Activated naive CD4-positive, alpha-beta T cell treated with anti-CD3 and anti-CD28 coated beads for 36 hours (primary cell): ENCODE data around the gene CRNN. TPM values are rescaled to one million over a fixed set of nuclear protein-coding genes. Genes with fewer than 3 reads are reported as not detected.

Experiments used
- CTCF ChIA-PET: fragments of 350-600 bp; sonication (Branson Sonifier 250); formaldehyde crosslinking; loops from one replicate; lab custom pipeline; 2021; ENCODE audit warnings: antibody characterized with exemption; lab: Charles Lee
- DNase-seq: peaks from one replicate; pipeline ENCODE4 v3.0.0-alpha.2; 2020
- H3K27ac Mint-ChIP-seq: one replicate; pipeline ENCODE4 v1.8.0; 2021; ENCODE audit warnings: mild to moderate bottlenecking, mixed read lengths
- H3K27me3 Mint-ChIP-seq: one replicate; pipeline ENCODE4 v1.8.0; 2021; ENCODE audit warnings: low read depth, mixed read lengths
- H3K36me3 Mint-ChIP-seq: one replicate; pipeline ENCODE4 v1.8.0; 2021; ENCODE audit warnings: low read depth, mixed read lengths
- H3K4me1 Mint-ChIP-seq: one replicate; pipeline ENCODE4 v1.8.0; 2021; ENCODE audit warnings: low read depth, mixed read lengths
- H3K4me3 Mint-ChIP-seq: one replicate; pipeline ENCODE4 v1.8.0; 2021; ENCODE audit warnings: mild to moderate bottlenecking, moderate library complexity, mixed read lengths
- H3K9me3 Mint-ChIP-seq: one replicate; pipeline ENCODE4 v1.8.0; 2021; ENCODE audit warnings: mixed read lengths
- intact Hi-C: fragments of 100-400 bp; cut with micrococcal nuclease; formaldehyde crosslinking; loops from one replicate; pipeline ENCODE4 v1.15.1; 2023
- total RNA-seq, 2 experiments: library from RNA; stranded (reverse); gene quantifications; one replicate each; pipeline ENCODE4 v1.2.3, GENCODE V29; 2021

The CRNN gene
- total RNA-seq, 2 experiments from 2014 or later = not detected

- Mint-ChIP-seq H3K27ac (no peak overlapping the region), H3K4me3 (no peak overlapping the region), H3K27me3 (peaks cover 19% of the 10 kb centered on the region), H3K9me3 (no peaks in the 10 kb centered on the region), H3K36me3 (no peaks in the 10 kb centered on the region), H3K4me1 (no peaks in the 10 kb centered on the region)
- DNase-seq = no peak
- intact Hi-C loops = no loop called here
- CTCF ChIA-PET = no interaction called here
Measured at GRCh38 chr1:152415454-152416227, 1.6 kb upstream of the CRNN start.

DNA sequence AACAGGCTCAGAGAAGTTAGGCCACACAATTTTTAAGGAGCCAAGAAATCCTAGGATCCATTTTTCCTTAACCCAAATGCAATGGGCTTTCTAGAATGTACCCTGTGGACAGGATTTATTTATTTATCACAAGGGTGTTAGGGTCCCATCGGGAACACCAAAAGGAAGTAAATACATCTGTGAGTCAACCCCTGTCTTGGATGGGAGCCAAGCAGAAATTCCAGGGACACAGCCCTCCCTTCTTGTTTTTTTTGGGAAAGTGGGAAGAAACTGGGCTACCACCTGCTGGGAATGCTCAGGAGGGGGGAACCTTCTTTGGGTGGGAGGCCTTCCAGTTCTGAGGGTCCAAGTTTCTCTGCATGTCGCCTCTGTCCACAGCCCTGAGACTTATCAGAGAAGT is 1.3 kb downstream of the CRNN start:
- DNase-seq = no peak
- H3K4me1 Mint-ChIP-seq = no peaks in the 10 kb centered on the region
- peaks cover 10% of the 10 kb centered on the region for H3K27me3 Mint-ChIP-seq
- H3K36me3 Mint-ChIP-seq = no peaks in the 10 kb centered on the region
- H3K27ac Mint-ChIP-seq = no peak overlapping the region
- H3K4me3 Mint-ChIP-seq = no peak overlapping the region
- intact Hi-C loops = no loop called here
- CTCF ChIA-PET = no interaction called here
- no peaks in the 10 kb centered on the region for H3K9me3 Mint-ChIP-seq

GRCh38 chr1:152411134-152411533 is 2.9 kb downstream of the CRNN start:
- CTCF ChIA-PET = no interaction called here
- DNase-seq = no peak
- H3K36me3 Mint-ChIP-seq = no peaks in the 10 kb centered on the region
- no peak overlapping the region for H3K27ac Mint-ChIP-seq
- intact Hi-C loops = no loop called here
- no peaks in the 10 kb centered on the region for H3K4me1 Mint-ChIP-seq
- H3K9me3 Mint-ChIP-seq = no peaks in the 10 kb centered on the region
- H3K4me3 Mint-ChIP-seq = no peak overlapping the region
- peaks cover 6% of the 10 kb centered on the region for H3K27me3 Mint-ChIP-seq

GRCh38 chr1:152410599-152410998 is 3.5 kb downstream of the CRNN start:
- no peak overlapping the region for H3K4me3 Mint-ChIP-seq
- CTCF ChIA-PET = no interaction called here
- H3K36me3 Mint-ChIP-seq = no peaks in the 10 kb centered on the region

GRCh38 chr1:152410028-152410427 is 4.0 kb downstream of the CRNN start:
- H3K4me3 Mint-ChIP-seq = no peak overlapping the region
- intact Hi-C loops = no loop called here
- H3K27me3 Mint-ChIP-seq = peaks cover 3% of the 10 kb centered on the region
- no peaks in the 10 kb centered on the region for H3K4me1 Mint-ChIP-seq
- DNase-seq = no peak
- CTCF ChIA-PET = interaction anchor here (1.2 kb wide), 1 partner anchor 49 kb away, joined by 3 read pairs; no protein-coding TSS in a partner anchor
- no peaks in the 10 kb centered on the region for H3K9me3 Mint-ChIP-seq
- H3K36me3 Mint-ChIP-seq = no peaks in the 10 kb centered on the region
- no peak overlapping the region for H3K27ac Mint-ChIP-seq

More at GRCh38 chr1:152410599-152410998, 3.5 kb downstream of the CRNN start:
- Mint-ChIP-seq H3K27me3 (peaks cover 3% of the 10 kb centered on the region), H3K9me3 (no peaks in the 10 kb centered on the region), H3K27ac (no peak overlapping the region), H3K4me1 (no peaks in the 10 kb centered on the region)
- intact Hi-C loops = no loop called here
- DNase-seq = no peak

DNA sequence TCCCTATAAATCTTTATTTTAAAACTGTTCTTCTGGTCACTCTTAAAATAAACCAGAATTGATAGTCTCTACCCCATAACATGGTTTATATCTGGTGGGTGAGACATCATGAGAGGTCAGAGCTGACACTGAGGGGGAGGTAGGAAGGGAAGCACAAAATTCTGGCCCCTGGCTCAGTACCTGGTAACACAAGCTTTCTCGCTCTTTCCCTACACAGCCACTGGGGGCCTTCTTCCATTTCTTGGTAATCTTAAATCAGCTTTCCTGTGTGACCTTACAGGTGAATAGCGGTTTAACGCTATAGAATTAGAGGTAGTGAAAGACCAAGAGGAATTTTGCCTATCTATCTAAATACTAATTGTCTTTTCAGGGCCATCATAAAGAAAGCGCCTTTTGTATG is 5.4 kb downstream of the CRNN start:
- no peaks in the 10 kb centered on the region for H3K4me1 Mint-ChIP-seq
- CTCF ChIA-PET = no interaction called here

DNA sequence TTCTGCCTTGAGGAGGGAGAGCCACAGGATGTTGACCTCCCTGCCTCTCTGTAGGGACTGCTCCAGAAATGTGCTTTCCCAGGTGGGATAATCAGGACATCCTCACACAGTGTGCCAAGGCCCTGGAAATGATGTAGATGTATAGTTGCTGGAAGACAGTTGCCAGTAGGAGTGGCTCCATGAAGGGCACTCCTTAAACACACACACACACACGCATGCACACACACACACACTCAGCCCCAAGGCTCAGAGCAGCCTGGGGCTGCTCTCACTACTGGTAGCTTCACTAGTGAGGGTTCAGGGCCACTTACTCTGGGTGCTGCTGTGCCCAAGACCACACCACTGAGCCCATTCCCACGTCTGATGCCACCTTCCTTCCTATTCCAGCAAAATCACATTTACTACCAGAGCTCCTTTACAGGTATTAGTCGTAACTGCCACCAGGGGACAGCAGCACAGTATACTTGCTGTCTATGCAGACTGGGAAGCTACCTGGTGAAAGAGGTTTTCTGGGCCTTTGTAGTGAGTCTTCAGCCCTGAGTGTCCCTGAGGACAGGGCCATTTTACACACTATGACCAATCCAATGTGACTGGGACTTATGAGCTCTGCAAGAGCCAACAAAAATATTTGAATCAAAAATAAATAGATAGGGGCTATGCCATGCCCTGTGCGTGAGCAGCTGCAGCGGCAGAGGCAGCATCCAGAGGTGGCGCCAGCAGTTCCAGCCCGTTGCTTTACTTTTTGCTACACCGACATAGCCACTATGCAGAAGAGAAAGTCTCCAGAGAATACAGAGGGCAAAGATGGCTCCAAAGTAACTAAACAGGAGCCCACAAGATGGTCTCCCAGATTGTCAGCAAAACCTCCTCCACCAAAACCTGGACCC is 15.0 kb downstream of the CRNN start:
- no peaks in the 10 kb centered on the region for H3K4me1 Mint-ChIP-seq
- CTCF ChIA-PET = interaction anchor here (0.8 to 3.1 kb wide), 4 partner anchors 42 to 233 kb away, joined by 3 to 27 read pairs (median 6); no protein-coding TSS in a partner anchor
- H3K4me3 Mint-ChIP-seq = no peak overlapping the region
- peak; percentile 22 for DNase-seq
- H3K27ac Mint-ChIP-seq = no peak overlapping the region
- H3K27me3 Mint-ChIP-seq = peaks cover 14% of the 10 kb centered on the region
- H3K36me3 Mint-ChIP-seq = no peaks in the 10 kb centered on the region
- intact Hi-C loops = loop anchor here (1.0 to 2.0 kb wide), 2 partner anchors 42 to 59 kb away; no protein-coding TSS in a partner anchor
- peaks cover 2% of the 10 kb centered on the region for H3K9me3 Mint-ChIP-seq

More for the DNA sequence above, 5.4 kb downstream of the CRNN start:
- DNase-seq = no peak
- Mint-ChIP-seq H3K27ac (no peak overlapping the region), H3K27me3 (peaks cover 11% of the 10 kb centered on the region), H3K36me3 (no peaks in the 10 kb centered on the region), H3K9me3 (no peaks in the 10 kb centered on the region), H3K4me3 (no peak overlapping the region)
- intact Hi-C loops = no loop called here

DNA sequence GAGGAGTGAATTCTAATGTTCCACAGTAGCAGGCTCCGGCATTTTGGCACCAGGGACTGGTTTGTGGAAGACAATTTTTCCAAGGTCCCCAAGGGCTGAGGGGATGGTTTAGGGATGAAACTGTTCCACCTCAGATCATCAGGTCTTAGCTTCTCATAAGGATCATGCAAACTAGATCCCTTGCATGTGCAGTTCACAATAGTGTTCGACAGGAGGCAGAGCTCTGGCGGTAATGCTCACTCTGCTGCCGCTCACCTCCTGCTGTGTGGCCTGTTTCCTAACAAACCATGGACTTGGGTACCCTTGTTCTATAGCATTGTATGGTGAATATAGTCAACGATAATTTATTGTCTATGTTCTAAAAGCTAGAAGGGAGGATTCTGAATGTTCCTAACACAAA is 16.6 kb downstream of the CRNN start:
- H3K36me3 Mint-ChIP-seq = no peaks in the 10 kb centered on the region
- H3K4me1 Mint-ChIP-seq = no peaks in the 10 kb centered on the region
- intact Hi-C loops = no loop called here
- H3K4me3 Mint-ChIP-seq = no peak overlapping the region
- peaks cover 2% of the 10 kb centered on the region for H3K9me3 Mint-ChIP-seq
- CTCF ChIA-PET = interaction anchor here (0.6 to 3.1 kb wide), 2 partner anchors 61 to 903 kb away, joined by 3 to 27 read pairs; no protein-coding TSS in a partner anchor
- no peak for DNase-seq
- H3K27ac Mint-ChIP-seq = no peak overlapping the region
- peaks cover 14% of the 10 kb centered on the region for H3K27me3 Mint-ChIP-seq

GRCh38 chr1:152394151-152394550 is 19.9 kb downstream of the CRNN start:
- no peak overlapping the region for H3K27ac Mint-ChIP-seq
- DNase-seq = no peak
- no peaks in the 10 kb centered on the region for H3K4me1 Mint-ChIP-seq
- H3K27me3 Mint-ChIP-seq = peaks cover 24% of the 10 kb centered on the region
- no peaks in the 10 kb centered on the region for H3K36me3 Mint-ChIP-seq
- CTCF ChIA-PET = no interaction called here
- H3K9me3 Mint-ChIP-seq = no peaks in the 10 kb centered on the region
- no peak overlapping the region for H3K4me3 Mint-ChIP-seq
- intact Hi-C loops = no loop called here

- Mint-ChIP-seq H3K36me3 (no peaks in the 10 kb centered on the region), H3K27ac (no peak overlapping the region), H3K27me3 (peaks cover 29% of the 10 kb centered on the region), H3K9me3 (no peaks in the 10 kb centered on the region), H3K4me1 (no peaks in the 10 kb centered on the region), H3K4me3 (no peak overlapping the region)
- CTCF ChIA-PET = no interaction called here
- DNase-seq = no peak
- intact Hi-C loops = no loop called here
Measured at GRCh38 chr1:152392909-152393308, 21.2 kb downstream of the CRNN start.

DNA sequence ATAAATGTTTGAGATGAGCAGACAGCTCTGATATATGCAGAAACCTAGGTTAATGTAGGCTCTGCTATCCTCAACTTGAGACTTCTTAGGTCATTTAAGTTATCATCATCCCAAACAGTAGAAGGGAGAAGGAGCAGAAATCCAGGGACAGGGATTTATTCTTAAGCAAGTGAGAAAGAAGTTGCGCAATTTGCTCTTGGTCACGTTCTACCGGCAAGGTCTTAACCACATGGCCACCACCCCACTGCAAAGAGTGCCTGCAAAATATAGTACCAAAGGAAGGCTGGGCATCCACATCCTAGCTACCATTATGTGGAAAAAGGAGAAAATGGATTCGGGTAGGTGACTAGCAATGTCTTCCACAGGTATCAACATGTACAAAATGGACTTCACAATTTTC is 25.2 kb downstream of the CRNN start:
- no peak for DNase-seq
- intact Hi-C loops = no loop called here
- Mint-ChIP-seq H3K4me3 (no peak overlapping the region), H3K9me3 (no peaks in the 10 kb centered on the region), H3K36me3 (no peaks in the 10 kb centered on the region), H3K27me3 (peaks cover 28% of the 10 kb centered on the region), H3K4me1 (no peaks in the 10 kb centered on the region), H3K27ac (no peak overlapping the region)
- CTCF ChIA-PET = interaction anchor here (1.2 to 1.6 kb wide), 2 partner anchors 70 to 103 kb away, joined by 3 to 8 read pairs; no protein-coding TSS in a partner anchor

GRCh38 chr1:152386940-152387339 is 27.1 kb downstream of the CRNN start:
- peaks cover 23% of the 10 kb centered on the region for H3K27me3 Mint-ChIP-seq
- no peak overlapping the region for H3K27ac Mint-ChIP-seq
- intact Hi-C loops = no loop called here
- H3K36me3 Mint-ChIP-seq = no peaks in the 10 kb centered on the region
- CTCF ChIA-PET = interaction anchor here (1.0 kb wide), 1 partner anchor 11 kb away, joined by 4 read pairs; no protein-coding TSS in a partner anchor
- DNase-seq = no peak
- no peak overlapping the region for H3K4me3 Mint-ChIP-seq
- no peaks in the 10 kb centered on the region for H3K4me1 Mint-ChIP-seq
- H3K9me3 Mint-ChIP-seq = no peaks in the 10 kb centered on the region
